Stimulated activated CD4-positive, alpha-beta T cell treated with anti-CD3 and anti-CD28 coated beads, TNF-alpha, amount 100 ng/mL, for 48 hours (primary cell): ENCODE data around the gene LNP1.

ENCODE experiments used
- DNase-seq, 3 donors: peaks; one replicate each; pipeline ENCODE4 v3.0.0-alpha.2; 2020; ENCODE audit warnings: low read depth in 3 of 3

Gene LNP1

GRCh38 chr3:100399341-100400071 is 1.8 kb upstream of the LNP1 start:
- DNase-seq, result no peak

GRCh38 chr3:100400419-100400779 is 940 bp upstream of the LNP1 start:
- DNase-seq, result peak; percentile 7 to 21 (median 13)

- peak; percentile 16 to 27 (median 19) for DNase-seq
Observed at GRCh38 chr3:100401674-100402041, 319 bp downstream of the LNP1 start.

GRCh38 chr3:100402256-100402655 is 917 bp downstream of the LNP1 start:
- DNase-seq, result no peak

GRCh38 chr3:100402891-100403290 is 1.6 kb downstream of the LNP1 start:
- DNase-seq, result no peak

GRCh38 chr3:100403362-100404249 is 2.3 kb downstream of the LNP1 start:
- no peak for DNase-seq

GRCh38 chr3:100404250-100404548 is 2.9 kb downstream of the LNP1 start:
- no peak for DNase-seq

GRCh38 chr3:100407164-100407563 is 5.8 kb downstream of the LNP1 start:
- no peak for DNase-seq

GRCh38 chr3:100407977-100408532 is 6.7 kb downstream of the LNP1 start:
- no peak for DNase-seq

- DNase-seq, result no peak
Observed at GRCh38 chr3:100411091-100411982, 10.0 kb downstream of the LNP1 start.

GRCh38 chr3:100412912-100413590 is 11.7 kb downstream of the LNP1 start:
- no peak for DNase-seq

- no peak for DNase-seq
Observed at GRCh38 chr3:100413613-100414012, 12.3 kb downstream of the LNP1 start.

- no peak for DNase-seq
Observed at GRCh38 chr3:100416176-100416575, 14.8 kb downstream of the LNP1 start.

- DNase-seq, result no peak
Observed at GRCh38 chr3:100416863-100417262, 15.5 kb downstream of the LNP1 start.

- no peak for DNase-seq
Observed at GRCh38 chr3:100419406-100419805, 18.1 kb downstream of the LNP1 start.

- DNase-seq, result no peak
Observed at GRCh38 chr3:100420885-100421284, 19.5 kb downstream of the LNP1 start.

GRCh38 chr3:100423611-100424010 is 22.3 kb downstream of the LNP1 start:
- no peak for DNase-seq

- DNase-seq, result no peak
Observed at GRCh38 chr3:100424261-100424660, 22.9 kb downstream of the LNP1 start.

- no peak for DNase-seq
Observed at GRCh38 chr3:100425316-100425715, 24.0 kb downstream of the LNP1 start.

- no peak for DNase-seq
Observed at GRCh38 chr3:100426067-100426682, 24.8 kb downstream of the LNP1 start.

- no peak for DNase-seq
Observed at GRCh38 chr3:100427699-100428098, 26.4 kb downstream of the LNP1 start.
